AG04449 (cell line): ENCODE results near the gene MKI67.

Experiments
- CTCF ChIA-PET: fragments of 350-600 bp; formaldehyde crosslinking; extraction: SDS; loops from one replicate; lab custom pipeline; 2021; ENCODE audit warnings: antibody characterized with exemption; lab: Yijun Ruan, JAX
- POLR2A ChIA-PET: fragments of 400-600, 350-600 bp; formaldehyde crosslinking; extraction: SDS; loops from one replicate; lab custom pipeline; 2020; ENCODE audit warnings: antibody characterized with exemption, inconsistent platforms; lab: Yijun Ruan, JAX
- DNase-seq: peaks from one replicate; pipeline ENCODE4 v3.0.0-alpha.2; 2010; ENCODE audit warnings: low read depth, low spot score
- H3K4me3 ChIP-seq: 2 replicates; pipeline ENCODE4 v1.5.1; 2011; ENCODE audit warnings: low read depth, mild to moderate bottlenecking, control low read depth, low read length
- TF ChIP-seq, protein P1 (sequence below): IDR thresholded peaks from one replicate; pipeline ENCODE4 v1.5.1; 2011; ENCODE audit warnings: mild to moderate bottlenecking, moderate library complexity, low read length, control low read depth, inconsistent platforms; ENCODE audit not compliant: insufficient read depth; ENCODE audit errors: missing control alignments

Gene MKI67

DNA sequence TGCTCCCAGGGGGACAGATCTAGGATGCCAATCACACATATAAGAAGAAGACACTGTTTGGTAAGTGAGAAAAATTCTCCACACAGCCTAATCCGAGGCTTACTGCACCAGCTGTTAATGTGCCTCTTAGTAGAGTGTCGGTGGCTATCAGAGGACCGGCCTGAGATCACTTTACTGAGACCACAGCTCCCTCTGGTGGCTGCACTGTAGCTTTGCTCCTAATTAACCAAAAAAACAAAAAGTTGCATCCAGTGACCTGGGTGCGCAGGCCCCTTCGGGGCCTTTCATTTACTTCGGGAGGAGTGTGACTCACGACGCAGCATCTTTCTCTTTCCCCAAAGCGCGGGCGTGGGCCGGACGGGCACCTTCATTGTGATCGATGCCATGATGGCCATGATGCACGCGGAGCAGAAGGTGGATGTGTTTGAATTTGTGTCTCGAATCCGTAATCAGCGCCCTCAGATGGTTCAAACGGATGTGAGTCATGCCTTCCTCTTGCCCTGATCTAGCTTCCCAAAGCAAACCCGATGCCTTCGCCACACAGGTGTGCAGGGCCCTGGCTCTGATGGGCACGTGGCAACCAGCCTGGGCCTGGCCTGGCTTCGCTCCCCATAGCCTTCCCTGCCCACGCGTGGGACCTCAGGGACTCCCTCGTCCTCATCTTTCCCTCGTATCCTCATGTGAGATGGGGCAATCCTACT, 56.7 kb downstream of the MKI67 start:
- TF ChIP-seq, protein P1, sequence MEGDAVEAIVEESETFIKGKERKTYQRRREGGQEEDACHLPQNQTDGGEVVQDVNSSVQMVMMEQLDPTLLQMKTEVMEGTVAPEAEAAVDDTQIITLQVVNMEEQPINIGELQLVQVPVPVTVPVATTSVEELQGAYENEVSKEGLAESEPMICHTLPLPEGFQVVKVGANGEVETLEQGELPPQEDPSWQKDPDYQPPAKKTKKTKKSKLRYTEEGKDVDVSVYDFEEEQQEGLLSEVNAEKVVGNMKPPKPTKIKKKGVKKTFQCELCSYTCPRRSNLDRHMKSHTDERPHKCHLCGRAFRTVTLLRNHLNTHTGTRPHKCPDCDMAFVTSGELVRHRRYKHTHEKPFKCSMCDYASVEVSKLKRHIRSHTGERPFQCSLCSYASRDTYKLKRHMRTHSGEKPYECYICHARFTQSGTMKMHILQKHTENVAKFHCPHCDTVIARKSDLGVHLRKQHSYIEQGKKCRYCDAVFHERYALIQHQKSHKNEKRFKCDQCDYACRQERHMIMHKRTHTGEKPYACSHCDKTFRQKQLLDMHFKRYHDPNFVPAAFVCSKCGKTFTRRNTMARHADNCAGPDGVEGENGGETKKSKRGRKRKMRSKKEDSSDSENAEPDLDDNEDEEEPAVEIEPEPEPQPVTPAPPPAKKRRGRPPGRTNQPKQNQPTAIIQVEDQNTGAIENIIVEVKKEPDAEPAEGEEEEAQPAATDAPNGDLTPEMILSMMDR: peak; percentile 75
- DNase-seq: peak; percentile 16
- ChIA-PET CTCF (interaction anchor here (0.7 to 4.8 kb wide), 33 partner anchors 8 to 354 kb away, joined by 3 to 59 read pairs (median 4); partner anchors contain the start of gene PTPRE), POLR2A (no interaction called here)
- no peak overlapping the region for H3K4me3 ChIP-seq

DNA sequence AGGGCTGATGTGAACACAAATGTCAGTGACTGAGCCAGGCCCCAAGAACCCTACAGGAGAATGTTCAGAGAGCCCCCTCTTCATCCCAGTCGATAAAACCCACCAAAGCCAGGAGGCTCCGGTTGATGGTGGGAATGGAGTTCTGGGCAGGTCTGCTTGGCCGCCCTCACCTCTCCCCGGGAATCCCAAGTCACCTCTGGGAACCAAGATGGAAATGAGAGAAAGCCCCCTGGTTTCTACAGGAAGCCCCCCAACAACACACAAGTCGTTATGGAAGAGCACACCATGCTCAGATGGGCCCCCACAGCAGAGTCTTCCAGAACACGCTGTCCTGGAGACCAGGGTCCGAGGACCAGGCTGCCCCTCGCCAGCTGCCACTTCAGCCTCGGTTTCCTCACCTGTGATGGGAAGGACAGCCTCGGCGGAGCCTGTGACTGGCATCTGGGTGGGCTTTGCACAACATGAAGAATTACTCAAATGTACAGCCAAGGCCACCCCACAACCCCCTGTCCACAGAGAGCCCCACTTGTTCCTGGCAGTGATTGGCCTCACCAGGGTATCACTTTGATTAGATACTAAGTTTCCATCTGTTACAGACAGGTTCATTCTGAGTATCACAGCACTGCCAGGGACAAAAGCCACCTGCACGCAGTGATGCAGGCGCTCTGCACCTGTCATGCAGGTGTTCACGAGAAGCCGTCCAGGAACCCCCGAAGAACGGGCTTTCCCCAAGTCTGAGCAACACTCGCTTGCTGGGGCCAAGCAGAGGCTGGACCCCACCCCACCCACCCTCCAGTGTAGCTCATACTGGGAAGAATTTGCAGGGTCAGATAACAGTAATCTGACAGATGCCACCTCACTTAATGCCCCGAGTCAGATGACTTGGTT, 57.6 kb downstream of the MKI67 start:
- TF ChIP-seq, protein P1: no peak
- ChIA-PET CTCF (interaction anchor here (0.7 to 4.8 kb wide), 33 partner anchors 7 to 353 kb away, joined by 3 to 59 read pairs (median 4); partner anchors contain the start of gene PTPRE), POLR2A (no interaction called here)
- H3K4me3 ChIP-seq: no peak overlapping the region
- DNase-seq: no peak

DNA sequence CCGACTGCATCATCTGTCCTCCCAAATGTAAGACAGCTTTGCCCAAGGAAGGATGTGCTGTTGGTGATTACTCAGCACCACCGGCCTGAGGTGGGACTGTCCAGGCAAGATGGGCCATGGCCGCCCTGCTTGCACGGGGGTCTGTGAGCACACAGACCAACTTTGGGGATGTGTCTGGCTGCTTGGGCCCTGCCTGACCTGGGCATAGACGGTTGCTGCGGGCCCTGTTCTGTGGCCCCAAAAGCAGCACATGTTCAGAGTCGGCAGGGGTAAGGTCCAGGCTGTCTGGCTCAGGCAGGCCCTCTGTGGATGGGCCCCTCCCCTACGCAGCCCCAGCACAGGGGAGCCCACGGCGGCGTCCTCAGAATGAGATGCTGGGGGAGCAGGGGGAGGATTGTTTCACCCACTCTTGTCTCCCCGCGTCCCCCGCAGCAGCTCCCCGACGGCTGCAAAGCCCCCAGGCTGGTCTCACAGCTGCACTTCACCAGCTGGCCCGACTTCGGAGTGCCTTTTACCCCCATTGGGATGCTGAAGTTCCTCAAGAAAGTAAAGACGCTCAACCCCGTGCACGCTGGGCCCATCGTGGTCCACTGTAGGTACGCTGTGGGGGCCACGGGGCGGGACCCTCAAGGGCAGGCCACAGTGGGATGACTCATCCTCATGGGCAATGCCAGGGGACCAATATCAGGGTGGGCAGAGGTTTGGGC, 58.4 kb downstream of the MKI67 start:
- ChIA-PET CTCF (interaction anchor here (1.5 to 3.2 kb wide), 3 partner anchors 83 to 213 kb away, joined by 4 to 25 read pairs (median 6); partner anchors contain the start of gene PTPRE), POLR2A (no interaction called here)
- no peak overlapping the region for H3K4me3 ChIP-seq
- no peak for DNase-seq
- TF ChIP-seq, protein P1: no peak

GRCh38 chr10:128066870-128067382, 59.3 kb downstream of the MKI67 start:
- DNase-seq: no peak
- CTCF ChIA-PET: interaction anchor here (1.5 kb wide), 1 partner anchor 212 kb away, joined by 4 read pairs; no protein-coding TSS in a partner anchor

DNA sequence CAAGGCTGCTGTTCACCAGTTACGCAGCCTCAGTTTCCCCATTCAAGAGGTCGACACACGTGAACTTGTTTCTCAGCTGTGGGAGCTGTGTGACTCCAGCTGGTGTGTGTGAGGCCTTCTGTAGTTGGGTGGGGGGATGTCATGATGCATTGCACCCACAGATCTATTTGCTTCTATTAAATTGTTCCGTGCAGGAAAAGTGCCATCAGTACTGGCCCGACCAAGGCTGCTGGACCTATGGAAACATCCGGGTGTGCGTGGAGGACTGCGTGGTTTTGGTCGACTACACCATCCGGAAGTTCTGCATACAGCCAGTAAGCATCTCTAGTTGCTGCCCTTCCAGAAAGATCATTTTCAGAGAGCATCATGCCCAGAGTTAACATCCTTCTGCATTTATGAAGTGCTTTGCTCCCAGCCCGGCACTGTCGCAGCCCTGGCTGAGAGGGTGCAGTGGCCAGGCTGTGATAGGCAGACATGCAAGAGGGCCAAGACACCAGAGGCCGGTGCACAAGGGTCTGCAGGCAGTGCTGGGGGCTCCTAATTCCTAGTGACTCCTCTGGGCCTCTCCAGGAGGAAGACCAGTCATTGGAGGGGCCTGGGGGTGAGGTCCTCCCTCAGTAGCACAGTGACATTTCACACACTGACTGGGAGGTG, 60.2 kb downstream of the MKI67 start:
- POLR2A ChIA-PET: no interaction called here
- CTCF ChIA-PET: no interaction called here
- TF ChIP-seq, protein P1: no peak
- no peak overlapping the region for H3K4me3 ChIP-seq
- no peak for DNase-seq

More at GRCh38 chr10:128066870-128067382, 59.3 kb downstream of the MKI67 start:
- TF ChIP-seq, protein P1: no peak
- H3K4me3 ChIP-seq: no peak overlapping the region
- POLR2A ChIA-PET: no interaction called here
